CD14-positive monocyte (primary cell): Measurements from ENCODE around the gene SNRPA1. TPM values are rescaled to one million over a fixed set of nuclear protein-coding genes. Genes with fewer than 3 reads are reported as not detected.

ENCODE experiments used
- DNase-seq, 3 donors: peaks; one replicate each; pipeline ENCODE4 v3.0.0-alpha.2; 2011 to 2022
- H2AFZ ChIP-seq: 2 replicates; pipeline ENCODE4 v1.6.0; 2012; ENCODE audit warnings: mild to moderate bottlenecking, low read depth, low read length, inconsistent platforms; ENCODE audit not compliant: insufficient read depth, poor library complexity, severe bottlenecking
- H3K27ac ChIP-seq, 2 donors: 1 replicate in 1 of 2; 2 replicates in 1 of 2; pipeline ENCODE4 v1.5.1; 2012 to 2013; ENCODE audit warnings: low read length in 2 of 2, control low read depth in 1 of 2, inconsistent platforms in 1 of 2, low read depth in 1 of 2, mild to moderate bottlenecking in 1 of 2
- H3K27me3 ChIP-seq, 2 donors: one replicate each; pipeline versions ENCODE4 v1.6.0 to v1.6.1; 2011 to 2013; ENCODE audit warnings: low read length in 2 of 2; ENCODE audit not compliant: control insufficient read depth in 2 of 2, insufficient read depth in 2 of 2
- H3K36me3 ChIP-seq, 2 donors: replicated peaks in 1 of 2; 1 replicate in 1 of 2; 2 replicates in 1 of 2; pipeline versions ENCODE4 v1.5.1 to v1.6.1; 2012 to 2013; ENCODE audit warnings: low read length in 2 of 2, control low read depth in 1 of 2, inconsistent platforms in 1 of 2, mild to moderate bottlenecking in 1 of 2; ENCODE audit not compliant: insufficient read depth in 2 of 2, control insufficient read depth in 1 of 2
- H3K4me1 ChIP-seq, 2 donors: 1 replicate in 1 of 2; 2 replicates in 1 of 2; pipeline versions ENCODE4 v1.5.1 to v1.6.1; 2012 to 2013; ENCODE audit warnings: low read length in 2 of 2, control low read depth in 1 of 2, inconsistent platforms in 1 of 2, mild to moderate bottlenecking in 1 of 2, moderate library complexity in 1 of 2; ENCODE audit not compliant: insufficient read depth in 2 of 2, control insufficient read depth in 1 of 2
- H3K4me2 ChIP-seq: replicated peaks from 2 replicates; pipeline ENCODE3; 2012; ENCODE audit warnings: low read length, moderate library complexity, mild to moderate bottlenecking; ENCODE audit not compliant: poor library complexity, severe bottlenecking; ENCODE audit errors: extremely low read depth
- H3K4me3 ChIP-seq, 3 experiments: fragments of 200-600 bp in 1 of 3; sonication (generic) in 1 of 3; replicated peaks in 1 of 3; 1 replicate in 2 of 3; 2 replicates in 1 of 3; pipeline ENCODE4 v1.5.1; 2011 to 2013; ENCODE audit warnings: low read length in 3 of 3, mild to moderate bottlenecking in 3 of 3, control low read depth in 2 of 3, low read depth in 2 of 3, inconsistent platforms in 1 of 3, moderate library complexity in 1 of 3
- H3K79me2 ChIP-seq: 2 replicates; pipeline ENCODE4 v1.6.0; 2012; ENCODE audit warnings: mild to moderate bottlenecking, control low read depth, inconsistent platforms, low read length, moderate library complexity; ENCODE audit not compliant: insufficient read depth
- H3K9ac ChIP-seq: 2 replicates; pipeline ENCODE4 v1.6.0; 2017; ENCODE audit warnings: low read length, mild to moderate bottlenecking; ENCODE audit not compliant: insufficient read depth, poor library complexity, severe bottlenecking
- H3K9me3 ChIP-seq, 2 donors: replicated peaks in 1 of 2; 1 replicate in 1 of 2; 2 replicates in 1 of 2; pipeline versions ENCODE4 v1.5.1 to v1.6.1; 2012 to 2013; ENCODE audit warnings: low read length in 2 of 2, control low read depth in 1 of 2; ENCODE audit not compliant: control insufficient read depth in 1 of 2, insufficient read depth in 1 of 2
- H4K20me1 ChIP-seq: 2 replicates; pipeline ENCODE4 v1.6.0; 2012; ENCODE audit warnings: mild to moderate bottlenecking, low read length, control low read depth, moderate library complexity; ENCODE audit not compliant: insufficient read depth
- H3K27ac Mint-ChIP-seq, 7 donors: one replicate each; pipeline ENCODE4 v1.8.0; 2020; ENCODE audit warnings: mild to moderate bottlenecking in 7 of 7, mixed read lengths in 7 of 7, moderate library complexity in 6 of 7, inconsistent platforms in 2 of 7
- H3K27me3 Mint-ChIP-seq, 3 donors: one replicate each; pipeline ENCODE4 v1.8.0; 2021 to 2022; ENCODE audit warnings: low read depth in 3 of 3, mild to moderate bottlenecking in 3 of 3, mixed read lengths in 3 of 3, moderate library complexity in 3 of 3, inconsistent platforms in 1 of 3
- H3K36me3 Mint-ChIP-seq, 2 donors: one replicate each; pipeline ENCODE4 v1.8.0; 2020; ENCODE audit warnings: mixed read lengths in 2 of 2, inconsistent platforms in 1 of 2, mild to moderate bottlenecking in 1 of 2
- H3K4me1 Mint-ChIP-seq: one replicate; pipeline ENCODE4 v1.8.0; 2020; ENCODE audit warnings: mild to moderate bottlenecking, mixed read lengths
- H3K4me3 Mint-ChIP-seq, 2 donors: one replicate each; pipeline ENCODE4 v1.8.0; 2020; ENCODE audit warnings: mild to moderate bottlenecking in 2 of 2, mixed read lengths in 2 of 2, moderate library complexity in 1 of 2
- H3K9me3 Mint-ChIP-seq, 7 donors: one replicate each; pipeline ENCODE4 v1.8.0; 2020 to 2022; ENCODE audit warnings: mixed read lengths in 7 of 7, mild to moderate bottlenecking in 6 of 7, moderate library complexity in 6 of 7, inconsistent platforms in 2 of 7
- WGBS: methylation state at CpG from one replicate; pipeline ENCODE4 v1.1.5; 2013; ENCODE audit warnings: missing lambda C conversion rate; ENCODE audit not compliant: insufficient coverage; 5-methylcytosine and 5-hydroxymethylcytosine counted together
- intact Hi-C, 2 donors: fragments of 100-400 bp; cut with micrococcal nuclease; formaldehyde crosslinking; loops; one replicate each; pipeline versions ENCODE4 v1.15.0 to v1.15.1; 2023
- polyA plus RNA-seq, 3 donors: library from polyadenylated mRNA; depleted of rRNA in 1 of 3; unstranded in 2 of 3; stranded (reverse) in 1 of 3; fragments of 300-500 nt in 2 of 3; fragments of >200 nt in 1 of 3; fragmentation: Illumina TruSeq in 2 of 3; gene quantifications; 1 replicate in 2 of 3; 2 replicates in 1 of 3; pipeline ENCODE4 v1.2.3, GENCODE V29; 2012 to 2021
- TF ChIP-seq, protein P1 (sequence below): fragments of 200-600 bp; IDR thresholded peaks from one replicate; pipeline ENCODE4 v1.8.0; 2022; ENCODE audit warnings: antibody characterized with exemption, mild to moderate bottlenecking

Gene SNRPA1
- polyA plus RNA-seq, 3 donors, result 23.8 to 65.5 (median 35.4) TPM

DNA sequence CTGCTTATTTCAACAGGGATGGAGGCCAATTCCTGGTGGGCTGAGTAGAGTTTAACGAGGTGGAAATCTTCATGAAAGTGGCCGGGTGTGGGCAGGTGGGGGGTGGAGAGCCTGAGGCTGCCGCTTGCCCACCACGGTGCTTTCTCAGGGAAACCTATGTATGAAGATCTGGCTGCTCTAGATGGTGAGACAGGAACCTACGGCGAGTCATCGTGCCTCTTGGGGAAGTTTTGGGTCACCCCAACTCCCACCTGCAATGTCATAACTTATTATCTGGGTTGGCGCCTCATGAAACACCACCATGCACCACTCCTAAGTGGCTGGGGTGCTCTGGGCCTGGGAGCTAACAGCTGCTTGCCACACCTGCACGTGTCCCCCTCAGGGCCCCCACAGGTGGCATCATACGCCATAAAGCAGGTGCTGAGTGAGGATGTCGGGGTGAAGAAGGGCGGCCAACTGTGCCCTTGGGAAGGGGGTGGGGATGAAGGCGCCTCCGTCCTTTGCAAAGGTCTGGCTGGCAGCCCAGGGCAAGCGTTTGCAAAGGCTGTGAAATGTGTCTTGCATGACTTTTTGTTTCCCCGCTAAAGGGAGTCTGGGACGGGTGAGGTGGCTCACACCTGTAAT, 27.9 kb upstream of the SNRPA1 start:
- no peaks in the 10 kb centered on the region for H3K79me2 ChIP-seq
- H3K9me3 Mint-ChIP-seq, result peaks cover 0 to 5% (median 2%) of the 10 kb centered on the region in 7 donors
- no peak overlapping the region for H2AFZ ChIP-seq
- peaks cover 0 to 11% of the 10 kb centered on the region in 2 donors for H3K27me3 ChIP-seq
- H3K4me2 ChIP-seq, result no peak overlapping the region
- H3K36me3 ChIP-seq, result no peaks in the 10 kb centered on the region
- no peak overlapping the region for H3K4me3 Mint-ChIP-seq
- no peak overlapping the region for H3K9ac ChIP-seq
- H4K20me1 ChIP-seq, result no peaks in the 10 kb centered on the region
- H3K27ac ChIP-seq, result no peak overlapping the region
- peak overlapping the region in 1 of 7 donors; percentile 3 for H3K27ac Mint-ChIP-seq
- intact Hi-C loops, result no loop called here
- 93% methylated on average over 9 of the region's 17 CpGs for WGBS
- H3K9me3 ChIP-seq, result no peaks in the 10 kb centered on the region
- peaks cover 16% of the 10 kb centered on the region for H3K4me1 Mint-ChIP-seq
- peaks cover 0 to 2% of the 10 kb centered on the region in 2 donors for H3K36me3 Mint-ChIP-seq
- peaks cover 25 to 50% (median 32%) of the 10 kb centered on the region in 3 donors for H3K27me3 Mint-ChIP-seq
- TF ChIP-seq, protein P1, sequence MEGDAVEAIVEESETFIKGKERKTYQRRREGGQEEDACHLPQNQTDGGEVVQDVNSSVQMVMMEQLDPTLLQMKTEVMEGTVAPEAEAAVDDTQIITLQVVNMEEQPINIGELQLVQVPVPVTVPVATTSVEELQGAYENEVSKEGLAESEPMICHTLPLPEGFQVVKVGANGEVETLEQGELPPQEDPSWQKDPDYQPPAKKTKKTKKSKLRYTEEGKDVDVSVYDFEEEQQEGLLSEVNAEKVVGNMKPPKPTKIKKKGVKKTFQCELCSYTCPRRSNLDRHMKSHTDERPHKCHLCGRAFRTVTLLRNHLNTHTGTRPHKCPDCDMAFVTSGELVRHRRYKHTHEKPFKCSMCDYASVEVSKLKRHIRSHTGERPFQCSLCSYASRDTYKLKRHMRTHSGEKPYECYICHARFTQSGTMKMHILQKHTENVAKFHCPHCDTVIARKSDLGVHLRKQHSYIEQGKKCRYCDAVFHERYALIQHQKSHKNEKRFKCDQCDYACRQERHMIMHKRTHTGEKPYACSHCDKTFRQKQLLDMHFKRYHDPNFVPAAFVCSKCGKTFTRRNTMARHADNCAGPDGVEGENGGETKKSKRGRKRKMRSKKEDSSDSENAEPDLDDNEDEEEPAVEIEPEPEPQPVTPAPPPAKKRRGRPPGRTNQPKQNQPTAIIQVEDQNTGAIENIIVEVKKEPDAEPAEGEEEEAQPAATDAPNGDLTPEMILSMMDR, result no peak
- DNase-seq, result peak; percentile 17 to 58 (median 37)
- peaks cover 11 to 12% of the 10 kb centered on the region in 2 donors for H3K4me1 ChIP-seq
- no peak overlapping the region for H3K4me3 ChIP-seq

DNA sequence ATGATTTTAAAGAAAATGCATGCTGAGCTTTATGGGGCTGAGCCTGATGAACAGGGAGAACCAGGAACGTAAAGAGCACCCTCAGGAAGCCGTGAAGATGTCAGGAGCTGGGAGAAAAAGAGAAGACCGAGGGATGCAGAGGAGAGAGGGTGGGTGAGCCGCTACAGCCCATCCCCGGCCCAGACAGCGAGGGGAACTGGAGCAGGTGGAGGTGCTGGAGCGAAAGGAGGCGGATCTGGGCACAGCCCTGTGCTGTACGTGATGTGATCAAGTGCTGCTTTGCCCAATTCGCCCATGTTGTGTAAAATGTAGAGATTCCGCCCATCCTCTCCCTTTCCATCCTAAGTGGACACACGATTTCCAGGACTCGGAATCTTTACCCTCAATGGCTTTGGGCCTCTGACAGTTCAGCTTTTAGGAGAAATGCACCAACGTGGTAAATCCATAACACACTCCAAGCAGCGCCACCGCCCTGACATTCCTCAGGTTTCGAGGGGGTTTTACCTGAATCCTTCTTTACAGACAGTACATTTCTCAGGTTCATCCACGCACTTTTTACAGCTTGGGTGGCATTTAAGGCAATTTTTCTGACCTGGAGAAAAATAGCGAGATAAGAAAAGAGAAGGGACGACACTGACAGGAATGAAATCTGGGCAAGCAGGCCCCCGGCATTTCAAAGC, 27.1 kb upstream of the SNRPA1 start:
- Histone ChIP-seq H3K9me3 (no peaks in the 10 kb centered on the region), H3K27ac (no peak overlapping the region), H3K27me3 (peaks cover 0 to 14% of the 10 kb centered on the region in 2 donors), H3K79me2 (no peaks in the 10 kb centered on the region), H4K20me1 (no peaks in the 10 kb centered on the region), H3K4me2 (no peak overlapping the region), H3K4me1 (peaks cover 11 to 12% of the 10 kb centered on the region in 2 donors), H3K4me3 (no peak overlapping the region), H3K36me3 (no peaks in the 10 kb centered on the region), H3K9ac (no peak overlapping the region), H2AFZ (no peak overlapping the region)
- peaks cover 23 to 47% (median 28%) of the 10 kb centered on the region in 3 donors for H3K27me3 Mint-ChIP-seq
- peak overlapping the region in 1 of 2 donors; percentile 17 for H3K4me3 Mint-ChIP-seq
- intact Hi-C loops, result no loop called here
- no peak for DNase-seq
- peaks cover 0 to 5% (median 2%) of the 10 kb centered on the region in 7 donors for H3K9me3 Mint-ChIP-seq
- peaks cover 0 to 2% of the 10 kb centered on the region in 2 donors for H3K36me3 Mint-ChIP-seq
- TF ChIP-seq, protein P1, result no peak
- peaks cover 16% of the 10 kb centered on the region for H3K4me1 Mint-ChIP-seq
- 97% methylated on average over 15 of the region's 21 CpGs for WGBS
- H3K27ac Mint-ChIP-seq, result no peak overlapping the region
